Mesodermal cell (in vitro differentiated cells): ENCODE results near the gene FAM136A. TPM values are rescaled to one million over a fixed set of nuclear protein-coding genes. Genes with fewer than 3 reads are reported as not detected.
A peak's percentile ranks its signal among the peaks of the same experiment; 100 is the strongest.

Experiments
- H3K27ac ChIP-seq: 2 replicates; pipeline ENCODE4 v1.7.0; 2013; ENCODE audit warnings: mild to moderate bottlenecking, low read depth, low read length, moderate library complexity; ENCODE audit not compliant: severe bottlenecking
- H3K36me3 ChIP-seq: 2 replicates; pipeline ENCODE4 v1.7.1; 2013; ENCODE audit warnings: mild to moderate bottlenecking, low read length, moderate library complexity; ENCODE audit not compliant: control insufficient read depth, insufficient read depth
- H3K4me1 ChIP-seq: one replicate; pipeline ENCODE4 v1.7.1; 2013; ENCODE audit warnings: mild to moderate bottlenecking, low read length; ENCODE audit not compliant: insufficient read depth, control insufficient read depth, poor library complexity, severe bottlenecking
- H3K4me3 ChIP-seq: 2 replicates; pipeline ENCODE4 v1.7.0; 2013; ENCODE audit warnings: low read length, control low read depth, mild to moderate bottlenecking; ENCODE audit not compliant: insufficient read depth, poor library complexity, severe bottlenecking; ENCODE audit errors: extremely low read depth
- H3K9me3 ChIP-seq: 2 replicates; pipeline ENCODE4 v1.7.1; 2013; ENCODE audit warnings: mild to moderate bottlenecking, low read length, moderate library complexity; ENCODE audit not compliant: control insufficient read depth
- WGBS, 2 experiments: methylation state at CpG; one replicate each; pipeline ENCODE4 v1.1.5; 2013; ENCODE audit warnings: missing lambda C conversion rate in 2 of 2; ENCODE audit not compliant: insufficient coverage in 2 of 2; 5-methylcytosine and 5-hydroxymethylcytosine counted together
- polyA plus RNA-seq, 2 experiments: library from polyadenylated mRNA; stranded (reverse); fragments of 50-300 nt; gene quantifications; one replicate each; pipeline ENCODE4 v1.2.3, GENCODE V29; 2013

FAM136A gene
- 27.0 TPM for polyA plus RNA-seq (2013, experiment 1 of 2)
- 28.5 TPM for polyA plus RNA-seq (2013, experiment 2 of 2)

- Histone ChIP-seq H3K4me3 (peak within 1 kb of the TSS; percentile 74), H3K4me1 (no peaks in the 10 kb centered on the region), H3K36me3 (peaks cover 37% of the 10 kb centered on the region), H3K27ac (peak within 1 kb of the TSS; percentile 78), H3K9me3 (peaks cover 7% of the 10 kb centered on the region)
- 1% methylated on average over 52 to 70 of the region's 79 CpGs for WGBS, 2 experiments
Observed at GRCh38 chr2:70301344-70302194, at the start of gene FAM136A. Gene FAM136A (minus strand): TSS chr2:70302067. CDS start chr2:70302011, 56 bp downstream.

GRCh38 chr2:70349921-70350685 lies 48.2 kb upstream of the FAM136A start:
- H3K36me3 ChIP-seq = no peaks in the 10 kb centered on the region
- no peak overlapping the region for H3K27ac ChIP-seq
- no CpG with 5 or more reads among the region's 3 CpGs for WGBS, 2 experiments
- no peaks in the 10 kb centered on the region for H3K9me3 ChIP-seq
- H3K4me1 ChIP-seq = no peaks in the 10 kb centered on the region
- no peak overlapping the region for H3K4me3 ChIP-seq

- no peak overlapping the region for H3K4me3 ChIP-seq
- no peaks in the 10 kb centered on the region for H3K36me3 ChIP-seq
- no peak overlapping the region for H3K27ac ChIP-seq
- WGBS, 2 experiments = 80% methylated on average over 1 of the region's 1 CpG; no CpG with 5 or more reads in 1 of the 2 experiments
- no peaks in the 10 kb centered on the region for H3K4me1 ChIP-seq
- no peaks in the 10 kb centered on the region for H3K9me3 ChIP-seq
Observed at GRCh38 chr2:70347831-70348230, 46.0 kb upstream of the FAM136A start.

GRCh38 chr2:70344195-70344594 lies 42.3 kb upstream of the FAM136A start:
- WGBS, 2 experiments = 20 to 38% methylated on average over 1 of the region's 1 CpG
- no peak overlapping the region for H3K4me3 ChIP-seq
- H3K4me1 ChIP-seq = no peaks in the 10 kb centered on the region
- no peaks in the 10 kb centered on the region for H3K36me3 ChIP-seq
- H3K9me3 ChIP-seq = no peaks in the 10 kb centered on the region
- no peak overlapping the region for H3K27ac ChIP-seq

- Histone ChIP-seq H3K4me3 (no peak overlapping the region), H3K36me3 (no peaks in the 10 kb centered on the region), H3K9me3 (no peaks in the 10 kb centered on the region), H3K27ac (no peak overlapping the region), H3K4me1 (no peaks in the 10 kb centered on the region)
Observed at GRCh38 chr2:70341477-70341765, 39.6 kb upstream of the FAM136A start.

- Histone ChIP-seq H3K9me3 (no peaks in the 10 kb centered on the region), H3K27ac (no peak overlapping the region), H3K36me3 (no peaks in the 10 kb centered on the region), H3K4me1 (no peaks in the 10 kb centered on the region), H3K4me3 (no peak overlapping the region)
- WGBS, 2 experiments = 3 to 11% methylated on average over 4 to 6 of the region's 7 CpGs
Observed at GRCh38 chr2:70340761-70341476, 39.1 kb upstream of the FAM136A start.

- Histone ChIP-seq H3K4me3 (no peak overlapping the region), H3K9me3 (no peaks in the 10 kb centered on the region), H3K27ac (no peak overlapping the region), H3K36me3 (no peaks in the 10 kb centered on the region), H3K4me1 (no peaks in the 10 kb centered on the region)
- WGBS, 2 experiments = 90% methylated on average over 1 of the region's 4 CpGs; no CpG with 5 or more reads in 1 of the 2 experiments
Observed at GRCh38 chr2:70340075-70340474, 38.2 kb upstream of the FAM136A start.

GRCh38 chr2:70336552-70336951 lies 34.7 kb upstream of the FAM136A start:
- H3K36me3 ChIP-seq = no peaks in the 10 kb centered on the region
- 80% methylated on average over 2 of the region's 4 CpGs; no CpG with 5 or more reads in 1 of the 2 experiments for WGBS, 2 experiments
- H3K4me3 ChIP-seq = no peak overlapping the region
- no peaks in the 10 kb centered on the region for H3K9me3 ChIP-seq
- no peaks in the 10 kb centered on the region for H3K4me1 ChIP-seq
- H3K27ac ChIP-seq = no peak overlapping the region

- Histone ChIP-seq H3K9me3 (no peaks in the 10 kb centered on the region), H3K4me1 (no peaks in the 10 kb centered on the region), H3K4me3 (no peak overlapping the region), H3K27ac (no peak overlapping the region), H3K36me3 (no peaks in the 10 kb centered on the region)
- 60 to 91% methylated on average over 4 of the region's 7 CpGs for WGBS, 2 experiments
Observed at GRCh38 chr2:70331012-70331411, 29.1 kb upstream of the FAM136A start.

GRCh38 chr2:70330476-70330875 lies 28.6 kb upstream of the FAM136A start:
- Histone ChIP-seq H3K27ac (no peak overlapping the region), H3K4me1 (no peaks in the 10 kb centered on the region), H3K9me3 (no peaks in the 10 kb centered on the region), H3K4me3 (no peak overlapping the region), H3K36me3 (no peaks in the 10 kb centered on the region)
- WGBS, 2 experiments = 100% methylated on average over 2 of the region's 3 CpGs; no CpG with 5 or more reads in 1 of the 2 experiments
